HPDE6-E6E7 (cell line): Measurements from ENCODE around the gene ZFAND2B.

Source experiments
- DNase-seq: peaks from one replicate; pipeline ENCODE4 v3.0.0; 2011; ENCODE audit warnings: missing footprints; ENCODE audit errors: extremely low spot score

Gene ZFAND2B

GRCh38 chr2:219206328-219207133 lies at the start of gene ZFAND2B:
Gene ZFAND2B (plus strand): TSS chr2:219206782. CDS start chr2:219206988, 206 bp downstream.
- DNase-seq: peak; percentile 98

- DNase-seq: no peak
Observed at GRCh38 chr2:219157396-219157795, 49.2 kb upstream of the ZFAND2B start.

GRCh38 chr2:219158025-219158424 lies 48.6 kb upstream of the ZFAND2B start:
- DNase-seq: no peak

GRCh38 chr2:219158586-219158985 lies 48.0 kb upstream of the ZFAND2B start:
- DNase-seq: no peak

GRCh38 chr2:219159771-219160185 lies 46.8 kb upstream of the ZFAND2B start:
- no peak for DNase-seq

GRCh38 chr2:219160186-219161017 lies 46.2 kb upstream of the ZFAND2B start, which contains the start of gene NHEJ1:
Gene NHEJ1 (minus strand): TSS chr2:219160815. CDS start chr2:219158362, 2,453 bp downstream.
- DNase-seq: peak; percentile 95

- DNase-seq: no peak
Observed at GRCh38 chr2:219161097-219161496, 45.5 kb upstream of the ZFAND2B start.

- no peak for DNase-seq
Observed at GRCh38 chr2:219163156-219163555, 43.4 kb upstream of the ZFAND2B start.

- no peak for DNase-seq
Observed at GRCh38 chr2:219165058-219165911, 41.3 kb upstream of the ZFAND2B start.

- DNase-seq: no peak
Observed at GRCh38 chr2:219167997-219168396, 38.6 kb upstream of the ZFAND2B start.

GRCh38 chr2:219168526-219168925 lies 38.1 kb upstream of the ZFAND2B start:
- DNase-seq: no peak

- DNase-seq: no peak
Observed at GRCh38 chr2:219168932-219169331, 37.6 kb upstream of the ZFAND2B start.

GRCh38 chr2:219169930-219170654 lies 36.5 kb upstream of the ZFAND2B start, which contains the start of gene SLC23A3:
Gene SLC23A3 (minus strand): TSS chr2:219170029. CDS start chr2:219169984, 45 bp downstream.
- DNase-seq: no peak

- DNase-seq: peak; percentile 15
Observed at GRCh38 chr2:219171231-219171651, 35.3 kb upstream of the ZFAND2B start.

GRCh38 chr2:219172231-219173154 lies 34.1 kb upstream of the ZFAND2B start:
- DNase-seq: no peak

GRCh38 chr2:219173176-219173575 lies 33.4 kb upstream of the ZFAND2B start:
- no peak for DNase-seq

- DNase-seq: no peak
Observed at GRCh38 chr2:219174146-219174545, 32.4 kb upstream of the ZFAND2B start.

- no peak for DNase-seq
Observed at GRCh38 chr2:219174801-219175200, 31.8 kb upstream of the ZFAND2B start.

- DNase-seq: no peak
Observed at GRCh38 chr2:219175486-219175885, 31.1 kb upstream of the ZFAND2B start.
